KOPT-K1 (cell line): ENCODE data around the gene ITGAD.

Source experiments
- H3K27ac ChIP-seq: fragments of 200-600 bp; sonication (generic); 2 replicates; pipeline ENCODE4 v1.5.1; 2016; ENCODE audit warnings: antibody characterized with exemption, mild to moderate bottlenecking, low read depth, low read length; ENCODE audit not compliant: poor library complexity, severe bottlenecking
- H3K36me3 ChIP-seq: fragments of 200-600 bp; sonication (generic); 2 replicates; pipeline ENCODE4 v1.5.1; 2017; ENCODE audit warnings: antibody characterized with exemption, mild to moderate bottlenecking, low read length, moderate library complexity; ENCODE audit not compliant: insufficient read depth
- H3K9me3 ChIP-seq: fragments of 200-600 bp; sonication (generic); 2 replicates; pipeline ENCODE4 v1.5.1; 2017; ENCODE audit warnings: antibody characterized with exemption, low read length, mild to moderate bottlenecking; ENCODE audit not compliant: insufficient read depth, poor library complexity, severe bottlenecking

The ITGAD gene

GRCh38 chr16:31382485-31383161 is 10.5 kb upstream of the ITGAD start:
- Histone ChIP-seq H3K9me3 (peaks cover 6% of the 10 kb centered on the region), H3K27ac (no peak overlapping the region), H3K36me3 (no peaks in the 10 kb centered on the region)

DNA sequence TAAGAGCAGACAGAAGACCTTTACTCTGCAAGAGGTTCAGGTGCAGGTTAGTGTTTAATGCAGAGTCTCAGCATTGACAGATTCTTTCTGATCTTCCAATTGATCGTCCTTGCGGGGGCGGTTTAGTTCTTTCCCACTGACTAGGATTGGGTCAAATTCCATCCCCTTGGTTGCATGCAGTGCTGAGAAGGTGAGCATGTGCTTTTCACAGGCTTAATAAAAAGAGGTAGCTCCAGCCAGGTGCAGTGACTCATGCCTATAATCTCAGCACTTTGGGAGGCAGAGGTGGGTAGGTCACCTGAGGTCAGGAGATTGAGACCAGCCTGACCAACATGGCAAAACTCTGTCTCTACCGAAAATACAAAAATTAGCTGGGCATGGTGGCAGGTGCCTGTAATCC is 7.5 kb upstream of the ITGAD start:
- peaks cover 6% of the 10 kb centered on the region for H3K9me3 ChIP-seq

GRCh38 chr16:31386157-31386984 is 6.8 kb upstream of the ITGAD start:
- Histone ChIP-seq H3K27ac (no peak overlapping the region), H3K9me3 (peaks cover 6% of the 10 kb centered on the region), H3K36me3 (no peaks in the 10 kb centered on the region)

More for the DNA sequence above, 7.5 kb upstream of the ITGAD start:
- no peaks in the 10 kb centered on the region for H3K36me3 ChIP-seq
- H3K27ac ChIP-seq = no peak overlapping the region

DNA sequence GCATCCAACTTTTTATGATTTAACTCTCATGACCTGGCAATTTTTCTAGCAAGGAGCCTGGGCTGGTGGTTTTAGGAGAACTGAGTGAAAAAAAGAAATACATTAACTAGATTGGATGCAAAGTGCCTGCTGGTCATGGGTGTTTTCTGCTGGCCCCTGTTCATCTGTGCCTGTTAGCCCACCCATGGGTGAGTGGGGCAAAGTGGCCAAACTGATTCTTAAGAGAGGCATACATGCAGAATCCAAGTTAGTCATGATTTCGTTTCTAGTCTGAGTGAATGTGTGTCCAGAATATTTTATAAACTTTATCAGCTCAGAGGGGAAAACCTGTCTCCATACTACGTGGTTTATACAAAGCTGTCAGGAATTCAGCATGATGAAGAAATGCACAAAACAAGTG is 4.6 kb upstream of the ITGAD start:
- no peaks in the 10 kb centered on the region for H3K36me3 ChIP-seq
- peaks cover 6% of the 10 kb centered on the region for H3K9me3 ChIP-seq
- H3K27ac ChIP-seq = no peak overlapping the region

- H3K27ac ChIP-seq = no peak overlapping the region
Observed at GRCh38 chr16:31390504-31391041, 2.6 kb upstream of the ITGAD start.

DNA sequence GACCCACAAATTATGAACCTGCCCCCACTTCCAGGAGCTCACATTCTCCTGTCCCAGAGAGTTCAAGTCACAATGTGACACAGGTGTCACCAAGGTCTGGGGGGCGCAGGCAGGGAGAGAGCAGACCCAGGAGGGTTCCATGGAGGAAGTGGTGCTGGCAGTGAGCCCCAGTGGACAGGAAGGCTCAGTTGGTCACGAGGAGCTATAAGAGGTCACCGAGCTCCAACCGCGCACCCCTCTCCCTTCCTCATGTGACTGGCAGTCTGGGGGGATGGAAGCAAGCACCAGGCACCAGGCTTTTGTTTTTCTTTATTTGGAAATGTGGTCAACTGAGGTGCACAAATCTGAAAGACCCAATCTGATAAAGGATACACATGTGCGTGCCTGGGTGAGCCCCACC is 2.5 kb downstream of the ITGAD start:
- H3K9me3 ChIP-seq = peaks cover 16% of the 10 kb centered on the region
- H3K27ac ChIP-seq = no peak overlapping the region

More at GRCh38 chr16:31390504-31391041, 2.6 kb upstream of the ITGAD start:
- Histone ChIP-seq H3K36me3 (no peaks in the 10 kb centered on the region), H3K9me3 (peaks cover 6% of the 10 kb centered on the region)

DNA sequence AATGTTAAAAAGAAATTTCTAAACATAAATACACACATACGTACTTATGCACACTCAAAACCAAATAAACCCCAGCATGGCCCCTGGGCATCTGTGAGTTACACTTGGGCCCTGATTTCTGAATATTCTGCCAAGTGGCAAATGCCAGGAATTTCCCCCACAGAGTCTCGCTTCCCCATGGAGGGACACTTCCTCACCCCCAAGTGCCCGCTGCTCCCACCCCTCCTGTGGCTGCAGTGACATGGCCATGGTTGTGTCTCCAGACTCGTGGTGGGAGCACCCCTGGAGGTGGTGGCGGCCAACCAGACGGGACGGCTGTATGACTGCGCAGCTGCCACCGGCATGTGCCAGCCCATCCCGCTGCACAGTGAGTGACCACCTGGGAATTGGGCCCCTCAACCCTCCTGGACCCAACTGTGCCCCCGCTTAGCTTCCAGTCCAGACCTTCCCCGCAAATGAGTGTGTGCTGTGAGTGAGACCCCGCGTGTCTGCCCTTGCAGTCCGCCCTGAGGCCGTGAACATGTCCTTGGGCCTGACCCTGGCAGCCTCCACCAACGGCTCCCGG is 4.0 kb downstream of the ITGAD start:
- Histone ChIP-seq H3K36me3 (no peaks in the 10 kb centered on the region), H3K27ac (no peak overlapping the region), H3K9me3 (peaks cover 16% of the 10 kb centered on the region)

More for the DNA sequence above, 2.5 kb downstream of the ITGAD start:
- H3K36me3 ChIP-seq = no peaks in the 10 kb centered on the region

DNA sequence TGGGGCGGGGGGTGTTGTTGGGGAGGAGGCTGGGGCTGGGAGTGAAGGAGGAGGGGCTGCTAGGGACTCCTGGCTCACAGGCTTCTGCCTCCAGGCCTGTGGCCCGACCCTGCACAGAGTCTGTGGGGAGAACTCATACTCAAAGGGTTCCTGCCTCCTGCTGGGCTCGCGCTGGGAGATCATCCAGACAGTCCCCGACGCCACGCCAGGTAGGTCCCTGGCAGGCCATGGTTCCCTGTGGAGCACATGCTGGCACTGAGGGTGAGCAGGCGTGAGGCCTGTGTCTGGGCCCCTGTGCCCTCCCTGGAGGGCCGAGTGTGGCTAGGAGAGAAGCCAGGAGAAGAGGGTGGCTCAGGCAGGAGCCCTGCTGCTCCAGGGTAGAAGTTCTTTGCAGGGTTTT is 4.6 kb downstream of the ITGAD start:
- no peak overlapping the region for H3K27ac ChIP-seq
- H3K9me3 ChIP-seq = peaks cover 16% of the 10 kb centered on the region
- H3K36me3 ChIP-seq = no peaks in the 10 kb centered on the region

DNA sequence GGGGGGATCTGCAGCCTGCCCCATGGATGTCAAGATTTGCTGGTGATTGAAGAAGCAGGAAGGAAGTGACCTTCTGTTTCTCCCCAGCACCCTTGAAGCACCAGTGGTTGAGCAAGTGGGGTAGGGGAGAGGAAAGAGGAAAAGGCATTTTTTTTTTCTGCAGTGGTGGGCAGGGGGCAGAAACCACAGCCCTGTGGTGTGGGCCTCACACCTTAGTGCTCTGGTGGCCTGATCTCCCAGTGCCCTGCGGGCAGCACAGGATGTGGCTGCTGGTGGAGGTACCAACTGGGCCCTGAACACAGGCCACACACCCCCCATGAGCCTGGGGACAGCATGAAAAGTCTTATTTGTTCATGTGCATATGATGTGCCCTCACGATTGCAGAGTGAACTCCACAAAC is 7.1 kb downstream of the ITGAD start:
- Histone ChIP-seq H3K9me3 (peaks cover 16% of the 10 kb centered on the region), H3K27ac (no peak overlapping the region)

DNA sequence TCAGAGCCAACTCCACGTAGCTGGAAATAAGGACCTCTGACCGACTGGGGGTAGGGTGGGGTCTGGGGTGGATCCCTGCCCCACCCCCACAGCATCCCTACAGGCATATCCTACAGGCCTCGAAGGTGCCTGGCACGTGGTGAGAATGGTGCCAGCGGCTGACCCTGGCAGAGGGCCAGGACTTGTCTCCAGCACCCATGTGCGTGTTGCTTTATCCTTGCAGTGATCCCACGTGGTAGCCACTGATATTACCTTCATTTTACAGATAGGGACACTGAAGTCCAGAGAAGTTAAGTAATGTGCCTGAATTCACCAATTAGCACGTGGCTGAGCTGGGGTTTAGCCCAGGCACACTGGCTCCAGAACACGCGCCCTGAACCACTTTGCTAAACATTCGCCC is 8.3 kb downstream of the ITGAD start:
- H3K36me3 ChIP-seq = no peaks in the 10 kb centered on the region
- H3K9me3 ChIP-seq = peaks cover 16% of the 10 kb centered on the region
- no peak overlapping the region for H3K27ac ChIP-seq

More for the DNA sequence above, 7.1 kb downstream of the ITGAD start:
- H3K36me3 ChIP-seq = no peaks in the 10 kb centered on the region

GRCh38 chr16:31402687-31403086 is 9.6 kb downstream of the ITGAD start:
- no peak overlapping the region for H3K27ac ChIP-seq
- peaks cover 16% of the 10 kb centered on the region for H3K9me3 ChIP-seq
- H3K36me3 ChIP-seq = no peaks in the 10 kb centered on the region

GRCh38 chr16:31403590-31404352 is 10.6 kb downstream of the ITGAD start:
- H3K36me3 ChIP-seq = no peaks in the 10 kb centered on the region
- H3K27ac ChIP-seq = no peak overlapping the region
- peaks cover 16% of the 10 kb centered on the region for H3K9me3 ChIP-seq

DNA sequence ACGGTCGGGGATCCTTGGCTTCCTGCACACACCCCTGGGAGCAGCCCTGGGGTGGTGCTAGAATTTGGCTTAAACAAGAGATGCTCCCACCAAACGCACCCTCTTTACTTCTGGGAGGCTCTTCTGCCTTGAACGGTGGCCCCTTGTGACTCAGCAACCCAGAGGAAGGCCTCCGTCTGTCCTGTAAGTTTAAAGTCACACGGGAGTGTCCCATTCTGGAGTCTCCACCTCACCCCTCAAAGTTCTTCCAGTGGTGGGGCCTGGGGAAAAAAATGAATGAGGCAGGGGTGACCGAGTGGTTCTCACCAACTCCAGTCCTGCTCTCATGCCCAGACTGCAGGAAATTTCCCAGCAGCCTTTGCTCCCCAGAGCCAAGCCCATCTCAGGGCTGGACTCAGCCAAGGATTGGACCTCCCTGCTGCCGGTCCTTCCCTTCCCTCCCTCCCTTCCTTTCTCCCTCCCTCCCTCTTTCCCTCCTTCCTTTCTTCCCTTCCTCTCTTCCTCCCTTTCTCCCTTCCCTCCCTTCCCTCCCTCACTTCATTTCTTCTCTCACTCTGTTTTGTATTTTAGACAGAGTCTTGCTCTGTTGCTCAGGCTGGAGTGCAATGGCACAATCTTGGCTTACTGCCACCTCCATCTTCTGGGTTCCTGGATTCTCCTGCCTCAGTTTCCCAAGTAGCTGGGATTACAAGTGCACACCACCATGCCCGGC is 11.4 kb downstream of the ITGAD start:
- Histone ChIP-seq H3K27ac (no peak overlapping the region), H3K36me3 (no peaks in the 10 kb centered on the region), H3K9me3 (peaks cover 9% of the 10 kb centered on the region)

- Histone ChIP-seq H3K27ac (no peak overlapping the region), H3K36me3 (no peaks in the 10 kb centered on the region), H3K9me3 (no peaks in the 10 kb centered on the region)
Observed at GRCh38 chr16:31407406-31407805, 14.3 kb downstream of the ITGAD start.
